ENCODE results near the gene DAB2.
A peak's percentile ranks its signal among the peaks of the same experiment; 100 is the strongest.
"Not testable (repeated sequence)": the region's sequence is repeated elsewhere in the genome, so short reads cannot be mapped to it uniquely, and the experiment has no call there.

Gene DAB2

DNA sequence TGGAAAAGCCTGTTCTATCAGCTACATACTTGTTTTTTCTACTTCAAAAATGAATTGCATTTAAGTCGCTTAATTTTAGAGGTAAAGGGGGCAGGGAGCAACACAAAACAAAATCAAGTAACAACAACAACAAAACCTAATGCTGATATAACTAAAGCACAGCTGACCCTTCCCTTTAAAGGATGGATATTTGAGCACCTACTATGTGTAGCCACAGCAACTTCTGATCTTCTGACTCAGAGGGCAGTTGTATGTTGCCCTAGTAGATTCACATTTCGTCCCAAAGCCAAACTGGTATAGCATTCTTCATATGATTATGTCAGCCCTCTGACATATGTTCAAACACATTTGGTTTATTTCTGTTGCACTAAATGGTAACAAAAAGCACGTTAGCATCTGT lies 6.8 kb downstream of the DAB2 start:
- DNase-seq: no peak

DNA sequence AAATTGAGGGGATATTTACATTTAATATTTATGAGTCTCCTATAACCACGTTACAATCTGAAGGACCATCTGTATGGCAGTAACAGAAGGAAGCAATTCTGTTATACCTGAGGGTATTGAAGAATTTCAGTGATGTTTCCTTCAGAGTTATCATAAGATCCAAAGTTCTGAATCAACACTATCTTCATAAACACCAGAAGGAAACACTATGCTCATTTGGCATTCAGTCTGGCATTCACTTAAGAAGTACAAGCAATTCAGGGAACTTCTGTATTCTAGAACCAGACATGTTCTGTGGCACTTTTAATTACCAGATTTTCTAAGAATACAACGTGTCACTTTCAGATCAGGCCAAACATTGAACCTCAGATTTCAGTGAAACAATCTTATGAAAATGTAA lies 9.6 kb downstream of the DAB2 start:
- no peak for DNase-seq

DNA sequence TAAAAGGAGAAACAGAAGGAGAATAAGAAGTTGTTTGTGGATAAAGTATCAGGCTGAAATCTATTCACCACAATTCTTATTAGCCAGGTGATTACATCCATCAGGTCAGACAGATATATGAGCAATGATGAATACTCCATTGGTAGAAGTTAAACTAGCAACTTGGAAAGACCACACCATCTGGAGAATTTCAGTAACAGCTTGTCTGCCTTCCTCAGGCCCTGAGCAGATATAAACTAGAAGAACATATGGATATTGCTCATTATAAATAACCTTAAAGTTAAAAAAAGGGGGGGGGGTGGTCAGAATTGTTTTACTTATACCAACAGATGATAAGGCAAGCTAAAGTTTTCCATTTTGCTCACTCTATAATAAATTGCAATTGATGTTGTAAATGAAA lies 10.4 kb downstream of the DAB2 start:
- no peak for DNase-seq

DNA sequence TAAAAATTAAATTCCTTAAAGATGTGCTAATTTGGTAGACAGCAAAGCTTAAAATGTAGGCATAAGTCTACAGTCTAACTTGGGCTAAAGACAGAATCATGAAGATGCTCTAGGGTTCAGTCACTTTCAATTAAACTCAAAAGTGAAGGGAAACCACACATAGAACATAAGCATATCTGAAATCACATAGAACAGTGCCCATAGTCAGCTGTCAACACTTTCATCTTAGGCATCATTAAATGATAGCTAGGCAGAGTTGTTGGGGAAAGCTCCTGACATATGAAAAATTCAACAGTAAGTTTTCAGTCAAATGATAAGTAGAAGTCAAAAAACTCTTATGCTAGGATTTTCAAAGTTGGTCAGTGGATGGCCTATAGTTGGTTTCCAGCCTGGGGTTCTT lies 11.0 kb downstream of the DAB2 start:
- DNase-seq: no peak

DNA sequence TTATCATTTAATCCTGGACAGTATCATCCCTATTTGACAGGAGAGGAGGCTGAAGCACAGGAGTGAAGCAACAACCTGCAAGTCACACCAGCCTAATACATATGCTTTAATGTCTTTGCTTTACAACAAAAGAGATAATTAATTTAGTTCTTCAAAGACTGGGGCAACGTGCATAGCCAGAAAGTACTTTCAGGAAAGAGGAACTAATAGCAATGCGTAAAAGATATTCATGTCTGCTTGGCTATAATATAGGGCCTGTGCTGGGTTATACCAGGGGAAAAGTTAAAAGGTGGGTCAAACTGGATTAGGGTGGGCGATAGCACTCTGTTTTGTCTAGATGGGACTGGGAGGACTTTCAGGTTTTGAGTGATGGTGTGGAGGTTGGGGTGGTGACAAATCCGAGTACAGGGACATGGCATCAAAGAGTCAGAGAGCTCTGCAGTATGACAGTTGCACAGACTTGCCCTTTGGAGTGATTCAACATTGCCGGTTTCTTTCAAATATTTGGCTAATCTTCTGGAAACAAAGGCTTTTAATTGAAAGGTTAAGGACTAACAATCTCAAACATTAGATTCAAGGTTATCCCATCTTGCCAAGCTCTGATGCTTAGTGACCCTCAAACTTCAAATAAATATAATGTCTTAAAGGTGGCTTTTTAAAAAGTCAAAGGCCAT lies 11.9 kb downstream of the DAB2 start:
- no peak for DNase-seq

DNA sequence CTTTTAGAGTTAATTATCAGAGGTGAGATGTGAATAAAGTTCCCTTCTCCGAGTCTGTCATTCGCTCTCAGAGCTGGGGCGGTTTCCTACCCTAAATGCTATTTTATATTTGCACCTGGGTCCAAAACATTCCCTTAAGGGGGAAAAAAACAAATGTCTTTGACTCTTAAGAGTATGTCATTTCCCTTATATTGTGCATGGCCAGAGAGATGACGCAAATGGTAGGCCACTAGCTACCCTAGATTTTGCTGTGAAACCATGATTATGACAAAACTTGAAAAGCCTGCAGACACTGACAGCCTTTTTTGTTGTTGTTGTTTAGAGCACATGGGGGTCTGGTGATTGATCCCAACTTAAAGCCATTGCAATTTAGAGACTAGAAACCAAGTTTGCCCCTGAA lies 12.8 kb downstream of the DAB2 start:
- DNase-seq: peak; percentile 39

DNA sequence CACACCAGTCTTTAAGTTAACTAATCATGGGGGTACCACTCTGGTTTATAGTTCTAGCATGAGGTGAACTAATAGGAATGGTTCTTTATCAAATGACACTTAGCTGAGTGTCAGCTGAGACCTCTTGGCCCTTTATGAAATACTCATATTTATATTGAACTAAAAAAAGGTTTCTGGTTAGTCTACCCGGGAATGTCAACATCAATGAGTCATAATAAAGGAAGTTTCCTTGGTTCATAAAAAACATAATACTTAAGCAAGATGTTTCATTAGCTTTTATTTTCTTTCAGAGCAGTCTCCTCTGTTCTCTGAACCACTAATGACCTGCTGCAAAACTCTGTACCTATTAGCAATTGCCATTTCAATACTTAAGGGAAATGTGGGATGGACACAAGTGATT lies 13.7 kb downstream of the DAB2 start:
- peak; percentile 76 for DNase-seq

DNA sequence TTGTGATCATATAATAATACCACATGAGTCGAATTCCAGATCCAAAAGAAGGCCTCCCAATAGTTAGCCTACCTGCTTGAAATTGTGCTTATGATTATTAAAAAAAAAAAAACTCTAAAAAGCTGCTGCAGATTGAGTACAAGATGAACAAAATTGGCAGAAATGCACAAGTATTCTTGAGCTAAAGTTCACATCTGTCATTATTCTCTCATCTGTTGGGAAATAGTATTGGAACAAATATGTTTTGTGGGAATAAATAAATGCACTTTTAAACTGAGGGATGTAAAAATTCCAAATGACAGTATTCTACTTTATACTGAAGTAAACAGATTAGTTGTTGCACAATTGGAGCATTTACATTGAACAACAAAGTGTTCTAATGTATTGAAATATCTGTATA lies 15.7 kb downstream of the DAB2 start:
- DNase-seq: no peak

DNA sequence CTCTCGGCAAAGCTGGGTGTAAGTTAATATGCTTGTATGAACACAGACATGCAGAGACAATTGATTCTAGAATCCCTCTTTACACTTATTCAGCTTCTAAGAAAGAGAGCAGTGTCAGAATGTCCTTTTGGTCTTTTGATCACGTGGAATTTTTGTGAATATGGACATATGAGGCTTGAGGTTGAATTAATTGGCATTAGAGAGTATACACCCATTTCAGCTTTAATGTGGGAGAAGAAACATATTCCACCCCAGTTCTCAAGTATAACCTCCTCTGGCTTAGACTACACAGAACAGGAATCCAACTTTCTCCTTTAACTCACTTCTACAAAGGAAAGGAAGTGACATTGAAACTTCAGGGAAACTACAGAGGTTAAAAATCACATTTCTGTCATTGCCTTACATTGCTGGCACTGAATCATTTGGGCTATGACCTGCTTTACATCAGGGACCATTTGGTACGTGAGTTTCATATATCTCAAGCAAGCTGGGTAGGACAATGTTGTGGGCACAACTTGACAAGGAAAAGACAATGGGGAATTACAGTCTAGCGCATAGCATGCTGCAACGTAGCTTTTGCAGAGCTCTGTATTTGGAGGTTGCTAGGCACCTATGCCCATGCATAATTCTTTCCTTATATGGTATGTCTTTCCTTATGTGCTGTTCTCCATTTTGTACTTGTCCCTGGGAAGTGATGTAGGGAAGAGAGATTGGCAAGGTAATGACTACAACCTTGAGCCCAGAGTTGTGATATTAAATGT lies 19.5 kb downstream of the DAB2 start:
- peak; percentile 35 for DNase-seq

DNA sequence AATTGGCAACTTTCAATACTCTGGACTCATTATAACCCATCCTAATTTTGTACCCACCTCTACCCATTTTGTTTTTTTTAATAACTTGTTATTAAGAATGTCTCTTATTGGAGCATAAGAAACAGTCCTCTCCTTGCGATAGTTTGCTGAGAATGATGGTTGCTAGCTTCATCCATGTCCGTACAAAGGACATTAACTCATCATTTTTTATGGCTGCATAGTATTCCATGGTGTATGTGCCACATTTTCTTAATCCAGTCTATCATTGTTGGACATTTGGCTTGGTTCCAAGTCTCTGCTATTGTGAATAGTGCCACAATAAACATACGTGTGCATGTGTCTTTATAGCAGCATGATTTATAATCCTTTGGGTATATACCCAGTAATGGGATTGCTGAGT lies 21.0 kb downstream of the DAB2 start:
- DNase-seq: not testable (repeated sequence)

DNA sequence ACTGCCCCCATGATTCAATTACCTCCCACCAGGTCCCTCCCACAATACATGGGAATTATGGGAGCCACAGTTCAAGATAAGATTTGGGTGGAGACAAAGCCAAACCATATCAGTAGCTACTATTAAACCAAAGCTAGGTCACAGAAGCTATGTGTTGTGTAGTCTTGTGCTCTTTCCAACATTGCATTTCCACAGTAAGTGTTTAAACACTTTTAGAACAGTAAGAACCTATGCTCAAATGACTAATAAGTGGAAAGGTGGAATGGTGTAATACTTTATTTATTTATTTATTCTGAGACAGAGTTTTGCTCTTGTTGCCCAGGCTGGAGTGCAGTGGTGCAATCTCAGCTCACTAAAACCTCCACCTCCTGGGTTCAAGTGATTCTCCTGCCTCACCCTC lies 22.6 kb downstream of the DAB2 start:
- not testable (repeated sequence) for DNase-seq

DNA sequence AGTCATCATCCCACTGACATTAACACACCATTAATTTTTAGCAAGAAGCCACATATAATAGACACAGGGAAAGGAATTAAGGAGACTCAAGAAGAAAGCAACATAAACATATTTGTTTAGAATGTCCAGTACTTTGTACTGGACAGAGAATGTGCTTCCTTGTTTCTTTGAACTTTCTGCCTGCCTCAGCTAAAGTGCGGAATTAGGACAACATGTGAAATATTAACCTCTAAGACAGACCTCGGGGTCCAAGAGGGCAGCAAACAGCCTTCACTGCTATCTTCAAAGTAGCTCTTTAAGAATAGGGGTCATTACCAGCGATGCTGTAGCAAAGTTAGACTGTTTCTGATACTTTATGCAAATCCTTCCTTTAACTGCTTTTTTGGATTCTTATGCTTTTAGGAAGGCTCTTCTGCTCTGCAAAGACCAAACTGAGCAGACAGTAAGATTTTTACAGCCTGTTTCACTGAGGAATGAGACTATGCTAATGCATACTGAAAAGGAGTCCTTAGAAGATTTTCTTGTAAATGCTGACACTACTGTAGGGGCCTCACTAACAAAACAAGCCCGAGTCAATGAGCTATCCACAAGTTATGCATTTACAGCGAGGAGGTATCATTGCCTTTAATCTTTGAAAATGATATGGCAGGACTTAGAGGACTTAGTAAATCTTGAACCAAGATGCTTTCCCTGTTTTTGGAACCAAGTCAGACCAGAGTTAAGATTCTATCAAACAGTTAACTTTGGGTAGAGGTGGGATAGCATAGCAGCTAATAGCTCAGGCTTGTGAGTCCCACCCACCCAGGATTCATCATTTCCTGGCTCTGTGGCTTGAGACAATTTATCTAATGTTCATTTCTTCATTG lies 23.8 kb downstream of the DAB2 start:
- DNase-seq: no peak

DNA sequence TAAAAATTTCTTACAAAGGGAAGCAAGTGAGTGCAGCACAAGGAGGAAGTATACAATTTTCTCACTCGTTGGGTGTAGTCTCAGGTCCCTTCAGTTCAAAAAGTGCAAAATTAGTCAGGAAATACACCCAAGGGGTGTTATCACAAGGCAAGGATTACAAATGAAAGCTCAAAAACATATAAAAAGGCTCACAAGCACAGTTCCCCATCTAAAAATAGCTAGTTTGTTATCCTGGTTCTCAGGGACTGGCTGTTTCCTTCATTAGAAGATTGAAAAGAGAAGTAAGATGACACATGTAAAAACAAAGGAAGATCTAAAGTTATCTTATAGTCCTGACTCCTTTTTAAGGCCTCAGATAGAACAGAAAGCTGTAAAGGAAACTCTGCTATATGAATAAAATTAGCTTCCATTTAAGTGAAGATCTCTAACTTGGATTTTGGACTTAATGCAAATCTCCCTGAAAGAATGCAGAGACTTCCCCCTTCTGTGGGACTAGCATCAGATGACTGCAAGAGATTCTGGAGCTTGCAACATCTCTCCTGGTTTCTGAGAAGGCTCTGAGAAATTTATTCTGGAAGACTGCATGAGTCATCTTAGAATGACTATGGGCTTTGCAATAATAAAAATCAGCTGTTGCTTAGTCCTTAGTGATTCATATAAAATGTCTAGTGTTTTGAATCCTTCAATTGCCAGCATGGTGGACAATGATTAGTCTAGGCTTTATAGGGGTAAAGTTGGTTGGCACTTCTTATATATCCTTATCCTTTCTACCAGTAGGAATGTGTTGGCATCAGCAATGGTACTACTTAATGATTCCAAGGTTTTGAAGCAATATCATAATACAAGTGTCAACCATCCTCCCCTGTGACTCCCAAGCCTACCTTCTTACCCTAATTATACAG lies 25.4 kb downstream of the DAB2 start:
- DNase-seq: peak; percentile 96

DNA sequence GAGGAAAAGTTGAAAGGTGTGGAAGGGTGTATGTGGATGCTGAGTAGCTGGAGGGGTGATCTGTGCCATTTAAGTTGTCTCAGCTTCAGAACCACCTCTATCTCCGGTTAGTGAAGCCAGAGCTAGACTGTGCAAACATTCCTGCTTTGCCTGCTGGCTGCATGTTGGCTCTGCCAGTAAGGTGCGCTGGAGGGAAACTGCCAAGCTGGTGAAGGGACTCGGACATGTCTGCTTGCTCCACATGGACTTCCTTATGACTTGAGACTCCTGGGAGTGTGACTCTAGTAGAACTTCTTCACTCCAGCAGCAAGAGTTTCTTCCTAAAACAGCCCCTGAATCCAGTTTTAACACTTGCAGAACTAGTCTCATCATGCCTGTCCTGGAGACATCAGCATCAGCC lies 27.9 kb downstream of the DAB2 start:
- DNase-seq: no peak

DNA sequence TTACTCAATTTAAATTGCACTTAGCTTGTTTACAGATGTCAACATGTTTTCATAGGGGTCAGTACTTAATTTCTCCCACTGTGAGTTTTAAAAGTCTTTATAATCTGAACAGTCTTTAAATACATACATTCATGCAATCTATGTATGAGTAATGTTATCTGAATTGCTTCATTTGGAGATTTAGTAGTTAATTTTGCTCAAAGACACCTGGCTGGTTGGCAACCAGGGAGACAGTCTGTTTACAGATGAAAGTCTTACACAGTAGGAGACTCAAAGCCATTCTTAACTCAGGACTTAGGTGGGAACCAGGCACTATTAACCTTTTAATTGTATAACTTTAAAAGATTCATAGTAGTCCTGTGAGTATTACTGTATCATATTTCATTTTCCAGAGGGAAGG lies 29.3 kb downstream of the DAB2 start:
- DNase-seq: no peak

DNA sequence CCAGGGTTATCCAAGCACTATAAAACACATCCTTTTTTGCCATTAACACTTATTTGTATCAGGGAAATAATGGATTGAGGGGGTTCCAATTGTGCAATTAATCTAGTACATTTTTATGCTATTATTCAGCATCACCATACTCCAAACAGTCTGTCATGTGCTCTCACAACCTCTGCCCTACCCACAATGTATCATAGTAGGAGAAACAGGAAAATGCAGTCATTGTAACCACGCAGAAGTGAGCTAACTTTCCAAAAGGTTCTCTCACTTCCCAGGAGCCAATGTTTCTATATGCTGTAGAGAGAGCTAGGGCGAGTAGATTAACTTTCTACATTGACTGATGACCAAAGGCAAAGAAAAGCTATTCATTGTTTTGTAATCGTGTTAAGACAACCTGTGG lies 29.8 kb downstream of the DAB2 start:
- peak; percentile 87 for DNase-seq

DNA sequence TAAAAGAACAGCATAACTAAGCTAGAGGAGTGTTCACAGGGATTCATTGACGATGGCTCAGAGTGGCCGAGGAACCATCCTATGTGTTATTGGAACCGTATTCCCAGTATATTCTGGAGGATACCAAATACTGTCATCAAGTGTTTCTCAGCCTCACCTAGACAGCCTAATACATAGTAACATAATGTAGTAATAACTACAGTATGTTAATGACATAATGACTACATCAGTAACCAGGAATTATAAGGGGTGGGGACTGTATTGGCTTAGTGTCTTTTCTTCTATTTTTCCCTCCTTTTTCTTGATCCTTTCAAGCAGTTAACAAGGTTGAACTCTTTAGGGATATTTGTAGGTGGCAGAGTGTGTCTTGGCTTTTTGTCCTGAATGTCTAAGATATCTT lies 33.8 kb downstream of the DAB2 start:
- no peak for DNase-seq

DNA sequence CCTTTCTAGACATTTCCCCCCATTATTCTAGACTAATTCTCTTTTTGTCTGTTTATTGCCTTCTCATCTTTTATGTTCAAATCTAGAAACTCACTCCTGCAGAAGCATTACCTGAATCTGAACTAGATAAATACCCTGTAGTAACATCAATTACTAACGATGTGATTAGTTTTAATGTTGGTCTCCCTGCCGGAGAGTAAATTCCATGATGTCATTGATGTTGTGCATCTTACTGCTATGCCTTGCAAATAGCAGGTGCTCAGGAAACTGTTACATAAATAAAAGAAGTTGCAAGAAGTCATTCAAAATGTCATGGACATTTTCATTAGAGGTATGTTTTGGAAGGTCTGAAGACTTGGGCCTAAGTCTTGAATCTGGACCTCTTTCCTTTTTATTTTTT lies 37.5 kb downstream of the DAB2 start:
- no peak for DNase-seq

DNA sequence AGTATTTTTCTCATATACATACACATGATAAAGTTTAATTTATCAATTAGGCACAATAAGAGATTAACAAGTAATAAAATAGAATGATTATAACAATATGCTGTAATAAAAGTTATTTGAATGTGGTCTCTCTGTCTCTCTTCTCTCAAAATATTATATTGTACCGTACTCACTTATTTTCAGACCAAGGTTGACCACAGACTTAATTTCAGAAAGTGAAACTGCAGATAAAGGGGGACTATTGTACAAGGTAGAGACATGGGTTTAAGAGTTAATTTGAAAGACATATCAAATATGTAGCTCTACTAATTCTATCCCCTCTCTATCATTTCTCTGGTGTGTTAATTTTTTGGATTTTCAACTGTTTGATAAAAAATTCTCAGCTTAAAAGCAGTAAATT lies 40.5 kb downstream of the DAB2 start:
- DNase-seq: no peak

DNA sequence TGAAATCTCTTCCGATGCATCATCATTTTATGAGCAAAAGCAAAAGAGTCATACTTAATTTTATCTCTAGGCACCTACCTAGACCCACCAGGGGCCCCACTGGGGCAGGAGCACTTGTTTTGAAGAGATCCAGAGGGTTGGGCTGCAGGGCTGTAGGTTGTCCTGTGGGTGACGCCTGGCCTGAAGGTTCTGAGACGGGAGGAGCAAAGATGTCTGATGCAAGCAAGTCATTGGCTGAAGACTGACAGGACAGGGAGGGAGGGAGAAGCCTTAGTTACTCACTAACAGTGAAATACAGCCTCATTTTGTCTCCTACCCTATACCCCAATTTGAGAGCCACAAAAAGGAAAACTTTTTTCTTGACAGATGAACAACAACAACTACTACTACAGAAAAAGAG lies 43.4 kb downstream of the DAB2 start:
- DNase-seq: no peak

DNA sequence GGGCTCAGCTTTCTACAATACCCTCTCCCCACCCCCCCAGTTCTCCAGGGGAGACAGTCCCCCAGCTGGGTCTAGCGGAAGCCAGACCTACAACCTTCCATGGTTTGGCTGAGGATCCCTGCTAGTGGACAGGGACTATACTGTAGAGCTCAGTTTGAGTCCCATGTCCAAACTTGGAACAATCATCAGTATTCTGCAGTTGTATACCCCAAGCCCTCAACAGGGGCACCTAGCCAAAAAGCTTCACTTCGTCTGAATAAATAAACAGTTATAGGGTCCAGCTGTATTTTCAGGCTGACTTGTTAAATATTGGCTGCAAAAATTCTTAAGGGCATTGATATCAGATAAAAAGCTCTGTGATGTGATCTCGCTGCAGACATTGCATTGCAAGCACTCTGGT lies 45.1 kb downstream of the DAB2 start:
- DNase-seq: no peak

DNA sequence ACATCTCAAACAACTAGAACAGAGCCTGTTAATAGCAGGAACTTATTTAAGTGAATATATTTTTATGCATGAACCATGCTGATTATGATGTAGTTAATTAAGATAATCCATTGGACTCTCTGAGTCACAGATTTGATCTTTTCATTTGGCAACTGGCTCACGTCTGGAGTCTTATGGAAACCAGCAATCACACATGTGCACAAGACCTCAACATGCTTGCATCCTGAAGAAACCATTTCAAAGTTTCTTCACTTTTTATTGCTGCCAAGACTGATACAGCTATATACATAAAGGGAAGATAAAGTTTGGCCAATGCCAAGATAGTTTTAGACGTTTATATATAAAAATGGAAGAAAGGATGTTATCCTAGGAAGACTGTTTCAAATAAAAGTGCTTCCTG lies 47.2 kb downstream of the DAB2 start:
- DNase-seq: no peak

DNA sequence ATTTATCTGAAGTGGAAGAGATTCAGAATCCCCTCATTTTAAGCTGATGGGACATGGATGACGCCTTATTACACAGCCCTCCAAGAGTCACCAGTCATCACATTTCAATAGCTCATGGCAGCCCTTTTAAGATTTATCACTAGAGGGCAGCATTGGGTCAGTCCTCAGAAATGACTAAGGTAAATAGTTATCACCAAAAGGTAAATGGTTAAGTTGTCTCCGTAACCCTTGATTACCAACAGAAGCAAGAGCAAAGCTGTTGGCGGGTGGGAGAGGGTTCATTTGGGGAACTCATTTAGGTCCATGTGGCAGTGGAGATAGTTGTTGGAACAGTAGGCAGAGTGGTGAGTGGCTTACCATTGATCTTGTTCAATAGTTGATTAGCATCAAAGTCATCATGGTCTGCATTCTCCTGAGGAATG lies 48.5 kb downstream of the DAB2 start:
- DNase-seq: peak; percentile 80
